ENCODE results near the gene SLC49A4. TPM values are rescaled to one million over a fixed set of nuclear protein-coding genes. Genes with fewer than 3 reads are reported as not detected.

Gene SLC49A4
- total RNA-seq, 1 donor from 2014 or later: 21.4 TPM

DNA sequence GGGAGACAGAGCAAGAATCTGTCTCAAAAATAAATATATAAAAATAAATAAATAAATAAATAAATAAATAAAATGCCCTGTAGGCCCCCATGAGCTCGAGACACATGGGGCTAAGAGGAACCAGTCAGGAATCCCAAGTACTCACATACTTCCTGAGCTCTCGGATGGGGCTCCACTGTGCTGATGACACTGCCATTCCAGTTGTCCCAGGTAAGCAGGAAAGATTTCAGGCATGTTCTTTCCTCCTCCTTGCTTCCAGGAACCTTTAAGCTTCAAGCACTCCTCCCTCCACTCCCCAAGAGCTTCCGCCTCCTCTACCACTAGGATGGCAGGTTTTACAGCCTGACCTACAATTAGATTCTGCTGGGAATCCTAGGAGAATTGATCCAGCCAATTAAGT, 113.4 kb downstream of the SLC49A4 start:
- no peak for DNase-seq

DNA sequence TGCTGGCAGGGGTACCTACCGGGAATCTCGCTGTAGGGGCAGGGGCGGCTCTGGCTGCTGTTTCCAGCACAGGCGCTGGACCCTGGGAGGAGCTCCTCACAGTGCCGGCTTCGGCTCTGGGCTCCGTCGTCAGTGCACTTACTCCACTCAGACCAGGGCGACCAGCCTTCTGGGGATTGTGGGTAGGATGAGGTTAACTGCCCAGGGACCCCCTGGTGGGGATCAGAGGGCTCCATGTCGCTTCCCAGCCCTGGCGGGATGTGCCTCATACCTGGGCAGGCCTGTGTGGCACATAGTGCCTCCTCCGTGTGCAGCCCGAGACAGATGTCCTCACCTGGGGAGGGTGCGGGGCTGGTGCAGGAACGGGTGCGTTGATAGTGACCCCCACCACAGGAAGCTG, 117.0 kb downstream of the SLC49A4 start:
- DNase-seq: no peak

DNA sequence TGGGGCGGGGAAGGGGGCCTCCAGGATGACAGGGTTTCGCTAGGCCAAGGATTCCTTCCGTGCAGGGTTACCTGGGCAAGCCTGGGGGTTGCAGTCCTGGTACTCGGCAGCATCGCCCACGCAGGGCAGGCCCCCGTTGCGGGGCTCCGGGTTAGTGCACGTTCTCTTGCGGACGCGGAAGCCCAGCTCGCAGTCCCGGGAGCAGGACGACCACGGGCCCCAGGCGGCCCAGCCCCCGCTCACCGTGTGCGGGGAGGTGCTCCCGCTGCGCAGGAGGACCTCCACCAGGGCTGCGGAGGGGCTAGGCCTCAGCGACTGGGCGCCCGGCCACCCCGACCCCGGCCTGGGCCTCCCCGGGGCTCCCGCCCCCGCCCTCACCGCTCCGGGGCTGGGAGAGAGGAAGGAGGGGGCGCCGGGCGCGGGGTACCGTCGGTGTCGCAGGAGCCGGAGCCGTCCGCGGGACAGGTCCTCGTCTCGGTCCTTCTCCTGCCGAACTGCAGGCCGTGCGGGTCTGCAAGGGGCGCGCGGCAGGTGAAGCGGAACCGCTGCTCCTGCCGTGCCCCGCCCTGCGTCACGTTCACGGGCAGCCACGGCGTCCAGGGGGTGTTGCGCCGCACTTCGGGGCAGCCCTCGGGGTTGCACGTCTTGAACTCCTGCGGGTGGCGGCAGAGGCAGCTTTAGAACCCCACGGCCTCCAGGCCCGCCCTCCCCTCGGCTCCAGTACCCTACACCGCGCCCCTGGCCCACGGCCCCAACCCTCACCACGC, 118.1 kb downstream of the SLC49A4 start:
- DNase-seq: no peak

DNA sequence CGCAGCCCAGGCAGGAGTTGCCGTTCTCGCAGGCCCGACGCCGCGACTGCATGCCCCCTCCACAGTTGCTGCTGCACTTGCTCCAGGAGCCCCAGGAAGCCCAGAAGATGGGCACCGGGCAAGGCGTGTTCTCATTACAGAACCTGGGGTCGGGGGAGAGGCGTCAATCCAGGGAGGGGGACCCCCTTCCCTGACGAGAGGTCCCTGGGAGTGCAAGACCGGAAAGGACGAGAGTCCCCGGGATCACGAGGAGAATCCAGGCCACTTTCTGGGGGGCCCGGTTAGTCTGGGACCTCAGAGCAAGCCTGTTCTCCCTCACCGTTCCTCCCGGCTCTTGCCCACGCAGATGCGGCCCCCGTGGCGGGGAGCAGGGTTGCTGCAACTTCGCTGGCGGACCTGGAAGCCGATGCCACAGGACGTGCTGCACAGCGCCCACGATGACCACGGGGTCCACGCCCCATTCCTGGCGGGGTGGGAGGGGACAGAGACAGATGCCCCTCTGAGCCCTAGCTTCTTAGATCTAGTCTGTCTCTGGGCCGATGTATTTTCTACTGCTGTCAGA, 118.8 kb downstream of the SLC49A4 start:
- DNase-seq: no peak

DNA sequence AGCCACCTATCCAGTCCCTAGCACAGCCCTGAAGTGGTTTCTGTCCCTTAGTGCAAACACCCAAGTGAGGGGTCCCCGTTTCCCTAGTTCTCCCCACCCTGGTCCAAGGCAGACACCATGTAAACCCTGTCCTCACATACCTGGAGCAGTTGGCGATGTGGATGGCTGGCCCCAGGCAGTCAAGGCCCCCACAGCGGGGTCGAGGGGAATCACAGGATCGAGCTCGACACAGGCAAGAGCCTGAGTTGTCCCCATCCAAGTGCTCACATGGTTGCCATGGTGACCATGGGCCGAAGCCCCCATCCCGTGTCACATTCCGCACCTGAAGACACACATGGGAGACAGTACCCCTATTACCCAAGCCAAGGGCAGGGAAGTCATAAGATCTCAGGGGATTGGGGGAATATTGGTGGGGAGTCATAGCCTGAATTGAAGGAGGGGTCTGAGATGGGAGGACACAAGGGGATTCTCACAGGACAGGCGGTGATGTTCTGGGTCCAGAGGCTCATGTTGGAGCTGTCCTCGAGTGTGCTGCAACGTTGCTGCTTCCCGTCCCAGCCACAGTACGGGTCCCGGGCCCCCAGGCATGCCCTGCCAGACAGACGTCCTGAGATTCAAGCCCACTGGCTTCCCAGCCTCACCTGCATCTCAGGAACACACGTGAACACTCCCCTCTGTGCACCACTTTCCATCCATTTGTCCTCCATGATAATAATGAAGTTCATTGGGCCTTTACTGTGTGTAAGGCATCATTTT, 120.6 kb downstream of the SLC49A4 start:
- no peak for DNase-seq

DNA sequence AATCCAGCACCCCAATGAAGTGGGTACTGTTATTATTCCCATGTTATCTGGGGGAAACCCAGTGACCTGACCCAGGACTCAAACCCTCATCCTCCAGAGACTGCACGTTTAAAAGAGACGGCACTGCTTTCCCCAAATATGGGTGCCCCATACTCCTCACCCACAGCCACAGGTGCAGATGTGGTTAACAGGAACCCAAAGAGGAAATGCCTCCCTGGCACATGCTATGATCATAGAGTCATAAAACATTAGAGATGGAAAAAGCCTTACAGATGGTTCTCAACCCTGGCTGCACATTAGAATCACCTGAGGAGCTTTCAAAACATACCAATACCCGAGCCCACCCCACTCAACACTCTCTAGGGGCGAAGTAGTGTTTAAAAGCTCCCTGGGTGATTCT, 121.2 kb downstream of the SLC49A4 start:
- DNase-seq: no peak

DNA sequence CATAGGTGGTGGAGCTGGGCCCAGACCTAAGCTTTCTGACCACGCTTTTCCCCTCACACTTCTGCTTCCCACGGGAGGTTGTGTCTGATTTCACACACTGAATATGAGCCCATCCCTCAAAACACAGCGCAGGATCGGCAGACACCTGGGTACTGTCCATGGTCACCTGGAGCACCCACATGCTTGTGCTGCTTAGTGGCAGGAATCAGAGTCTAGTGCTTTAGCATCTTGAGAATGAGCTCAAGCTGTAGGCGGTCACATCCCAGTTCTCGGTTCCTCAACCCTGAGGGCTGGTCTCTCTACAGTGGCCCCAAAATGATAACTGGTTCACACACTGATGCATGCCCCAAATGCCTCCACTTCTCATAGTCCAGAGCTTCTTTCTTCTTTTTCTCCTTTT, 121.7 kb downstream of the SLC49A4 start:
- no peak for DNase-seq

DNA sequence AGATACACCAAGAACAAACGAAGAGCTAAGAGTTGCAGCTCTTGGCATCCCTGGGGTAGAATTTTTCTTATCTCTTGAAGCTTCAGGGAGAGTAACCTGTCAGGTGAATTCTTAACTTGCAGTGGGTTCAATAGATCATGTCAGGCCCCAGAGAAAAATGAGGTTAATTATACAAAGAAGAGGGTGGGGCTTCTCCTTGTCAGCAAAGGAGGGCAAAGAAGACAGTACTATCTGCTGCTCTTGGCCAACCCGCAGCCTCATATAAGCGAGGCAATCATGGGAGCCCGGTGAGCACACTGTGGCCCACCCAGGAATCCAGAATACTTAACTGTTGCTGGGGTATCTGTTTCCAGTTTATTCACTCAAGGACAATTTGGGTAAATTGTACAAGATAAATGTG, 122.5 kb downstream of the SLC49A4 start:
- DNase-seq: no peak

DNA sequence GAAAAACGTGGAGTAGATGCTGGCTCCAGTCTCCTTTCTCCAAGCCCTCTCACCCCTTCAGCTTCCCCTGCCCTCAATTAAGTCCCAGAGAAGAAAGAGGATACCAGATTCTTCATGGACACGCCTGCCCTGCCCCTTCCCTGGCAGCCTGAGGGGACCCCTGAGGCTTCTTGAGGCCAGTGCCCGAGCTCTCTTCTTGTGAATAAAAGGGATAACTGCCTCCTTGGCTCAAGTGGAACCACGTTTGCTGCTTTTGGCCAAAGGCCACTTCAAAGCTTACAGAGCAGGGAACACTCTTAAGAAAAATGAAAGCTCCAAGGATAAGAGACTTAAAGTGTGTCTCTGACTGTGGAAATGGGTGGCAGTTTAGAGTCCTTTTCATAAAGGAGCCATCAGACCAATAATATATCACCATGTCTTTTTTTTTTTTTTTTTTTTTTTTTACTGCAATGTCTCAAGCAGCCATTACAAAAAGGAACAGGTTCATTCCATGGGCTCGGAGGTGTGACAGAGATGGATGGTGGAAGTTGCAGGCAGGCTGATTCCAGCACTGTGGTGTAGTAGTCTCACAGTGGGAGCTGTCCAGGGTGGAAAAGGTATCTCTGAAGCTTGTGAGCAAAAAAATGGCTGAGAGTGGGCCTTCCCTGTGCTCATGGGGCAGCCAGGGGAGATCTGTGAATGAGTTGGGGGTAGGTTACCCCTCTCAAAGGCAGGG, 123.9 kb downstream of the SLC49A4 start:
- no peak for DNase-seq

DNA sequence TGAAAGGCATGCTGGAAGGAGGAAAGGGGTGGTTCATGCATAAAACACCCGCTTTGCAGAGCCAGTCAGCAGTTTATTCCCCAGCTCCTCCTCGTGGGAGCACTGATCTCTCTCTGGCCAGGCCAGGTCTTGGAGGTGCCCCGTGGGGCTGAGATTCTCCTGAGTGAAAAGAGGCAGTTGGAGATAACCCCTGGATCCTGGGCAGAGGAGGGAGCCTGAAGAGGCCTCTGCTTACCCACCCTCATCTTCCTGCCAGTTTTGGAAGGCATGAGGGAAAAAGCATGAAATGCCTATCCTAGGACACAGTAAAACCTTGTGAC, 124.4 kb downstream of the SLC49A4 start:
- no peak for DNase-seq

DNA sequence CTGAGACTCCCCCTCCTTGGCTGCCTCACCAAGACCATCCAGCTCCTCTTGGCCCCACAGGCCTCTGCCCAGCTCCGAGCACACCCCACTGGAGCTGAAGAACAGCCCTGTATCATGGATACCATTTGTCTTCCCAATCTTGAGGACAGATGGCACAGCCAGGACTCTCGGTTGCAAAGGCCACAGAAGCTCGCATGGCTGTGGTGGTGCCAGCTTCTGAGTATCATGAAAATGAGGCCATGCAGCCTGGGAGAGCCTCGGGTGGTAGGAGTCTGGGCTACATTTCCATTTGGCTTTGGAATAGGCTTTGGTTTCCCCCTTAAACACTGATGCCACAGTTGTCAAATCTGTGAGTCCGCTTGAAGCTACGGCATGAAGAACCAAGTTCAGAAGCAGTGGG, 126.1 kb downstream of the SLC49A4 start:
- DNase-seq: no peak

DNA sequence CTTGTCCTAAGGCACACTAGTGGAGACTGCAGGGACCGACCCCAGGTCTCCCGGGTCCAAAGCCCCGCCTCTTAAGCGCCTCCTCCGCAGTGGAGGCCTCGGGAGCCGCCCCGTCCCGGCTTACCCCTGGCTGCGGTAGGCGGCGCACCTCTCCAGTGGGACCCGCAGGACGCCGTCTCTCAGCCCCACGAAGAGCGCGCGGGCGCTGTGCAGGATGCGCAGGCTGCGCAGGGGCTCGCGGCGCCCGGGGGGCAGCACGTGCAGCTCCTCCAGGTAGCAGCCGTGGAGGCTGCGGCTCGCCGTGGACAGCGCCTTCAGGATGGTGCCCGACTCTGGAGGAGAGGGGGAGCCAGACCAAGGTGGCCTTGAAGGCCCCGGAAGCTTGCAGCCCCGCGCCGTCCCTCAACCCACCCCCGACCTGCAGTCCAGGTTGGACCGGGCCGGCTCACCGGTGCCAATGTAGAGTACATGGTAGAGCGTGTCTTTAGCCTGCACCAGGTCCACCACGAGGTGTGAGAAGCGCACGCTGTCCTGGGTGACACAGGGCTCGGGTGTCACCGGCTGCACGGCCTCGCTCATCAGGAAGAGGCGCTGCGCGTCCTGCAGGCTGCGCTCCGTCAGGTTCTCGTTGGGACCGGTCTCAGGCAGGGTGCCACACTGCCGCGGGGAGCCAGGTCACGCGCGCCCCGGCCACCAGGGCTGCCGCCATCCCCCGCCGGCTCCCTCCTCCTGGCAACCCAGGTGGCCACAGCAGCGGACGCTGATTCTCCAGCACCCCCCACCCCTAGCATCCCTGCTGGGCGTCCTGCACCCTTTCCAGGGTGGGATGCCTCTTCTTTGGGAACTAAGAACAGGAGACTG, 127.2 kb downstream of the SLC49A4 start:
- no peak for DNase-seq

DNA sequence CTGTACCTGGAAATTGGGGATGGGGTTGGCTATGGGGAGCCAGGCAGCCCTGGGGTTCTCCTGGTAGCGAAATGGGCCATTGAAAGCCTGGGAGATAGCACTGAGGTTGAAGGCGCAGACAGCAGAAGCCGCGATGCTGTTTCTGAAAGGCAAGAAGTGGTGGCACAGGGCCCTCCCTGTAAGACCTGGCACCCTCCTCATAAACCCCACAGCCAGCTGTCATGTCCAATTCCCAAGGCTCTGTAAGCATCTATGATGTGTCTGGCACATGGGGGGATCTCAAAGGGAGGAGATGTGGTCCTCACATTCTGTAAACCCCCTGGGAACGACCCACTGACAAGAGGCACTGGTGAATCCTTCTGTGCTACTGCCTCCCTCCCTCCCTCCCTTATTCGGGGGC, 128.7 kb downstream of the SLC49A4 start:
- no peak for DNase-seq

DNA sequence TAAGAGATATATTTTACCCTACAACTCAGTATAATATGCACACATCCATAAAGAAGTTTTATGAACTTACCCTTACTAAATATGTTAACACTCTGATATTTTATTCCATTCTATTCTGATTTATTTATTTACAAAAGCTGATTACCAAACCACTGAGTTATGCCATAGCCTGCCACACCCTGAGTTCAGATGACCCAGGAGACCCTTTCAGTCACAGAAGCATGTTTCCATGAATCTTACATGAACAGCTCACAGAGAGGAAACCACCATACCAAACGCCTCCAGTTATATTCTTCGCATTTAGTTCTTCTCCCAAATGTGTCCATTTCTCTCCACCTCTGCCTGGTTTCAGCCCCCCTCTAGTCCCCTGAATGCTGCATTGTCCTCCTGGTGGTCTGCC, 129.2 kb downstream of the SLC49A4 start:
- DNase-seq: no peak

DNA sequence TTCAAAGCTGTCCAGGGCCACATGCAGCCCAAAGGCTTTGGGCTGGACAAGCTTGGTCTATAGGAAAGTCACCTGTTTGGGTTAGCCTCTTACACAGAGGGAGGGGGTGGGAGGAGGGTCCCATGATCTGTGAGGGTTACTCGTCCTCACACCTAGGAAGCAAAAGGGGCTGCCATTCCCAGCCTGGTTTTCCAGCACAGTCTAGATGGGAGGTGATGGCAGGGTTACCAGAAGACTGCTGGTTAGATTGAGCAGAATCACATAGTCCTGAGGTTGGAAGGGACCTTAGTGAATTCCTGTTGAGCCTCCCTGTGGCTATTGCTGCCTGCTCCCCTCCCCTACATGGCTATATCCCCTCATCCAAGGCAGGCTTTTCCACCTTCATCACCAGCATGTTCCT, 130.9 kb downstream of the SLC49A4 start:
- no peak for DNase-seq

DNA sequence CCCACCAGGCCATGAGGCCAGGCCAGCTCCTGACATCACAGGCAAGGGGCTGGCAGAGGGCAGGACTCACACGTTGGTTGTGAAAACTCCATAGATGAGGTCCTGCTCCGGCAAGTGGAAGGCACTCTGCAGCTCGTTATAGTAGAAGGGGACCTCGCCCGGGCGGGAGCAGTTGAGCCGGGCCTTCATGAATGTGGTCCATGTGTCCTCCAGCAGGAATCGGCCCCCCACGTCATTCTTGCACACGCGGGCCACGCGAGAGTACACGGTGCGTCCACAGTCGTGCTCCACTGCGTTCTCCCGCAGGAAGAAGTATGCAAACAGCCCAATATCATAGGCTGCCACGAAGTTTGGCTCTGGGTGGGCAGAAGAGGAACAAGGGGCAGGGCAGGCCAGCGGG, 131.5 kb downstream of the SLC49A4 start:
- no peak for DNase-seq

DNA sequence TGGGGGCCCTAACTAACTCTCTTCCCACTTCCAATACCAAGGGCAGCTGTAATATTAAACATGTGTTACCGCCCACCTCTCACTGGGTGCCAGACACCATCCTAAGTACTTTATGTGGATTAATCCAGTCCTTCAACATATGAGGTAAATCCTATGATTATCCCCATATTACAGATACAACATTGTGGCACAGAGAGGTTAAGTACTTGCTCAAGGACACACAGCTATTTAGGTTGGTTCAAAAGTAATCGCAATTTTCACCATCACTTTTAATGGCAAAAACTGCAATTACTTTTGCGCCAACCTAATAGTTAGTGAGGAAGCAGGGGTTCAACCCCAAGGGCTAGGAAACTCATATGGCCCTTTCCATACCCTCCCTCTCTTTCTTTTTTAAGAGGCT, 131.9 kb downstream of the SLC49A4 start:
- DNase-seq: no peak

DNA sequence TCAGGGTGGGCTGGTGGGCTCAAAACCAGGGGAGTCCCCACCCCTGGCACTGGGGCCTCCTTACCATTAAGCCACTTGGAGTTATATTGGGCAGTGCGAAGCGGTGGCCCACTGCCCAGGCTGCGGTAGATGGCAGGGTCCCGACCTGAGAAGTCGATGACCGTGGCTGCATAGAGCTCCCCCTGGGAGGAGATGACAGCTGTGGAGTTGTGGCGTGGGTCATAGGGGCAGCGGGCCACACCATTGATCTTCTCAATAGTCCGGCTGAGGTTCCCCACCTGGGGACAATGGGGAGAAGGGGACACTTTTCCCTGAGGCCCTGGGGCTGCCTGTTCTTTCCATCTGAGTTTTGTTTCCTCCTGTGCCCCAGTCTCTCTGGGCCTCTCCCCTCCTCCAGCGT, 132.9 kb downstream of the SLC49A4 start:
- no peak for DNase-seq

DNA sequence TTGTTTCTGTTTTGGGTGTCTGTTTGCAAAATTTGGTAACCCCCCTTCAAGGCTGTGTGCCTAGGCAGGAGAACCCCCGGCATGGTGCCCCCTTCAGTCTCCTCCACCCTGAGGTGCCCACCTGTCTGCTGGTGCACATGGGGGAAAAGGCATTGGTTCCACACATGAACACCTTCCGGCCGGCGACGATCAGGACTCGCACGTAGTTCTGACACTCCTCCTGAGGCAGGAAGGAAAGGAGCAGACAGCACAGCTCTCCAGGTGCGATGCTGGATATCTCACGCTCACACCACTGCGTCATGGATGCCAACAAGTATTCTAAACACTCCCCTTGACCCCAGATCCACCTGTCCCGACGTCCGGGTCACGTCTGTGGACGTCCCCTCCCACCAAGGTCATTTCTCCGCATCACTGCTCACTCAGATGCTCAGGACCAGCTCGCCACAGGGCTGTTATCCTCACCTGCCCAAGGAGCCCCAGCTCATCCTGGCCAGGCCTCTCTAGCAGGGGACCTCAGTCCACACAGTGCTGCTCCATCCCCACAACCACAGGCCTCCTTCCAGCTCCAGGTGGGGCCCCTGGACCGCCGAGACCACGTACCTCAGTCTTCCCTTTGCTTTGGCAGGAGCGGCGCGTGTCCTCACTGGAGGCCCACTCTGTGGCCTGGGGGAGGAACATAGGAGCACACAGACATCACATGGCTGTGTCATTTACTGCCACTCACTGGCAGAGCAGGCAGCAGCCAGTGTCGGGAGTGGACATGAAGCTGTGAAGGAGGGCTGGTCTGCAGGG, 133.7 kb downstream of the SLC49A4 start:
- no peak for DNase-seq

DNA sequence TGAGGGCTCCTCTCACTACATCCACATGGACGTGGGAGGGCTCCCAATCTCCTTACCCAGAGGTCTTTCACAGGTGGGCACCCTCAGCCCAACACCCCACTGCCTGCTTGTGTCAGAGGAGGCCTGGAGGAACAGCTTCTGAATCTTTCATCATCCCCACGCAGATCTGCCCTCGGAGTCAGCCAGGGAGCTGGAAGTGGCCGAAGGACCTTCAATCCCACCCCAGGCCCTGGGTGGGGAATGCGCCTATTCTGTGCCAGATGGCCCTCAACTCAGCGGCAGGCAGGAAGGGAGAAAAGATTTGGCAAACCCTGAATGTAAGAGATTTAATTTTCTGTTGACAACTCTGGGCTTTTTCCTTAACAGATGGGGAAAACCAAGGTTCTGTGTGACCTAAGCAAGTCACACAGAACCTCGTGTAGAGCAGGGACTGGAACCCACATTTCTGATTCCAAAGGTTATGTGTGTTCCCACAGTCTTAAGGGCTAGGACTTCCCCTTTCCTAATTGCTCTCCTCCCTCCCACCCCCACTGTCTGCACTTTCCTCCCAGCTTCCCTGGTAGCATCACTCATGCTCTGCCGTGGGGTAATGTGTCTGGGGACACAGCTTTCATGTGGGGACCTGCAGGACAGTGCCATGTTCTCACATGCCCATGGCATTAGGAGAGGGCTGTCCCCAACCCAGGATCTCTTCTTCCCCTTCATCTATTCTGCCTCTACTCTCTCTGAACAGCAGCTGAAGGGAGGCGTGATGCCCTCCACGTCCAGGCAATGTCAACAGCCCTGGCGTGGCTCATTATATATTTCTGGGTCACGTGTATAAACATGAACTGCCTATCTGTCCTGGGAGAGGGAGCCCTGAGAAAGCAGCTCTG, 134.6 kb downstream of the SLC49A4 start:
- no peak for DNase-seq

Measured in tongue (tissue), 2 donors.